Stimulated activated CD4-positive, alpha-beta T cell treated with anti-CD3 and anti-CD28 coated beads, TNF-alpha, amount 100 ng/mL, for 1 hour (primary cell): ENCODE results near the gene PCDHA5.
"Not testable (repeated sequence)": the region's sequence is repeated elsewhere in the genome, so short reads cannot be mapped to it uniquely, and the experiment has no call there.

Source experiments
- DNase-seq, 3 donors: peaks; one replicate each; pipeline ENCODE4 v3.0.0-alpha.2; 2020; ENCODE audit warnings: low read depth in 3 of 3, low spot score in 1 of 3

PCDHA5 gene

GRCh38 chr5:140822969-140823368 is 1.6 kb downstream of the PCDHA5 start:
- not testable (repeated sequence) for DNase-seq

DNA sequence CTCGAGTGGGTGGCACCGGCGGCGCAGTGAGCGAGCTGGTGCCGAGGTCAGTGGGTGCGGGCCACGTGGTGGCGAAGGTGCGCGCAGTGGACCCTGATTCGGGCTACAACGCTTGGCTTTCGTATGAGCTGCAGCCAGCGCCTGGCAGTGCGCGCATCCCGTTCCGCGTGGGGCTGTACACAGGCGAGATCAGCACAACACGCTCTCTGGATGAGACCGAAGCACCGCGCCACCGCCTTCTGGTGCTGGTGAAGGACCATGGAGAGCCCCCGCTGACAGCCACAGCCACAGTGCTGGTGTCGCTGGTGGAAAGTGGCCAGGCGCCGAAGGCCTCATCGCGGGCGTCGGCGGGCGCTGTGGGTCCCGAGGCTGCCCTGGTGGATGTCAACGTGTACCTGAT is 2.1 kb downstream of the PCDHA5 start:
- DNase-seq = no peak

- DNase-seq = no peak
Observed at GRCh38 chr5:140827704-140828361, 6.4 kb downstream of the PCDHA5 start, which contains the start of gene PCDHA6. Gene PCDHA6, plus strand, starts transcription at chr5:140827960. Its CDS starts 132 bp downstream, at chr5:140828092.

- no peak for DNase-seq
Observed at GRCh38 chr5:140828362-140828737, 6.9 kb downstream of the PCDHA5 start.

- not testable (repeated sequence) for DNase-seq
Observed at GRCh38 chr5:140829511-140830501, 8.4 kb downstream of the PCDHA5 start.

- DNase-seq = no peak
Observed at GRCh38 chr5:140833993-140834392, 12.6 kb downstream of the PCDHA5 start, which contains the start of gene PCDHA7. Gene PCDHA7, plus strand, starts transcription at chr5:140834269. Its CDS starts 115 bp downstream, at chr5:140834384.

- not testable (repeated sequence) for DNase-seq
Observed at GRCh38 chr5:140834439-140835008, 13.1 kb downstream of the PCDHA5 start.

DNA sequence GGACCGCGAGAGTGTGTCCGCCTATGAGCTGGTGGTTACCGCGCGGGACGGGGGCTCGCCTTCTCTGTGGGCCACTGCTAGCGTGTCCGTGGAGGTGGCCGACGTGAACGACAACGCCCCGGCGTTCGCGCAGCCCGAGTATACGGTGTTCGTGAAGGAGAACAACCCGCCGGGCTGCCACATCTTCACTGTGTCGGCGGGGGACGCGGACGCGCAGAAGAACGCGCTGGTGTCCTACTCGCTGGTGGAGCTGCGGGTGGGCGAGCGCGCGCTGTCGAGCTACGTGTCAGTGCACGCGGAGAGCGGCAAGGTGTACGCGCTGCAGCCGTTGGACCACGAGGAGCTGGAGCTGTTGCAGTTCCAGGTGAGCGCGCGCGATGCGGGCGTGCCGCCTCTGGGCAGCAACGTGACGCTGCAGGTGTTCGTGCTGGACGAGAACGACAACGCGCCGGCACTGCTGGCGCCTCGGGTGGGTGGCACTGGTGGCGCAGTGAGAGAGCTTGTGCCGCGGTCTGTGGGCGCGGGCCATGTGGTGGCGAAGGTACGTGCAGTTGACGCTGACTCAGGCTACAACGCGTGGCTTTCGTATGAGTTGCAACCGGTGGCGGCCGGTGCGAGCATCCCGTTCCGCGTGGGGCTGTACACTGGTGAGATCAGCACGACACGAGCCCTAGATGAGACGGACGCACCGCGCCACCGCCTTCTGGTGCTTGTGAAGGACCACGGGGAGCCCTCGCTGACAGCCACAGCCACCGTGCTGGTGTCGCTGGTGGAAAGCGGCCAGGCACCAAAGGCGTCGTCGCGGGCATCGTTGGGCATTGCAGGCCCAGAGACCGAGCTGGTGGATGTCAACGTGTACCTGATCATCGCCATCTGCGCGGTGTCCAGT is 14.5 kb downstream of the PCDHA5 start:
- DNase-seq = no peak

DNA sequence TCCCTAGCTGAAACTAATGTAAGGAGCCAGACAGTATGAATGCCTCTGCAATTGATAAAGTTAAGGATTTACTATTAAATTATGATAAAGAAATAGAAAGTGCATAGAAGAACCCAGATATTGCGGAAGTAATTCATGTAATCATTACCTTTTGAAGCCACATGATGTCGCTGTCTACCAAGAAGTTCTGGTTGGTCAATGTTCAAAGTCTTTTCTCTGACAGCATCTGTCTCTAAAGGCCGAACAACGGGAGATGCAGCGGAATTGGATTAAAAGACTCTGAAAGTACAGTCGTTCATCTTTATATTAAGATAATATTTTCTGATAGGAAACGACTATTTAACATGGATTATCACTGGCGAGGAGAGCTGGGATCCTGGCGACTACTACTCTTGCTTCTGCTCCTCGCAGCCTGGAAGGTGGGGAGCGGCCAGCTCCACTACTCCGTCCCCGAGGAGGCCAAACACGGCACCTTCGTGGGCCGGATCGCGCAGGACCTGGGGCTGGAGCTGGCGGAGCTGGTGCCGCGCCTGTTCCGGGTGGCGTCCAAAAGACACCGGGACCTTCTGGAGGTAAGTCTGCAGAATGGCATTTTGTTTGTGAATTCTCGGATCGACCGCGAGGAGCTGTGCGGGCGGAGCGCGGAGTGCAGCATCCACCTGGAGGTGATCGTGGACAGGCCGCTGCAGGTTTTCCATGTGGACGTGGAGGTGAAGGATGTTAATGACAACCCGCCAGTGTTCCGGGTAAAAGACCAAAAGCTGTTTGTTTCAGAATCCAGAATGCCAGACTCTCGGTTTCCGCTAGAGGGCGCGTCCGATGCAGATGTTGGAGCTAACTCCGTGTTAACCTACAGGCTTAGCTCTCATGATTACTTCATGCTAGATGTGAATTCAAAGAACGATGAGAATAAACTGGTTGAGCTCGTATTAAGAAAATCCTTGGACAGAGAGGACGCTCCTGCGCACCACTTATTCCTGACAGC is 19.9 kb downstream of the PCDHA5 start, which contains the start of gene PCDHA8:
TSS of gene PCDHA8 (plus strand) at position 210 of the 985 bp plus-strand sequence. CDS start at position 345, 135 bp downstream.
- no peak for DNase-seq

DNA sequence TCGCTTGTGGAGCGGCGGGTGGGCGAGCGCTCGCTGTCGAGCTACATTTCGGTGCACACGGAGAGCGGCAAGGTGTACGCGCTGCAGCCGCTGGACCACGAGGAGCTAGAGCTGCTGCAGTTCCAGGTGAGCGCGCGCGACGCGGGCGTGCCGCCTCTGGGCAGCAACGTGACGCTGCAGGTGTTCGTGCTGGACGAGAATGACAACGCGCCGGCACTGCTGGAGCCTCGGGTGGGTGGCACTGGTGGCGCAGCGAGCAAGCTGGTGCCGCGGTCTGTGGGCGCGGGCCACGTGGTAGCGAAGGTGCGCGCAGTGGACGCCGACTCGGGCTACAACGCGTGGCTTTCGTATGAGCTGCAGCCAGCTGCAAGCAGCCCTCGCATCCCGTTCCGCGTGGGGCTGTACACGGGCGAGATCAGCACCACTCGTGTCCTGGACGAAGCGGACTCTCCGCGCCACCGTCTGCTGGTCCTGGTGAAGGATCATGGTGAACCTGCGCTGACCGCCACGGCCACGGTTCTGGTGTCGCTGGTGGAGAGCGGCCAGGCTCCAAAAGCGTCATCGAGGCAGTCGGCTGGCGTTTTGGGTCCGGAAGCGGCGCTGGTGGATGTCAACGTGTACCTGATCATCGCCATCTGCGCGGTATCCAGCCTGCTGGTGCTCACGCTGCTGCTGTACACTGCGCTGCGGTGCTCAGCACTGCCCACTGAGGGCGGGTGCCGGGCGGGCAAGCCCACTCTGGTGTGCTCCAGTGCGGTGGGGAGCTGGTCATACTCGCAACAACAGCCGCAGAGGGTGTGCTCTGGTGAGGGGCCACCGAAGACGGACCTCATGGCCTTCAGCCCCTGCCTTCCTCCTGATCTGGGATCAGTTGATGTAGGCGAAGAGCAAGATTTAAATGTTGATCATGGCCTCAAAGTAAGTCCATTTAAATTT is 21.7 kb downstream of the PCDHA5 start:
- DNase-seq = no peak

DNA sequence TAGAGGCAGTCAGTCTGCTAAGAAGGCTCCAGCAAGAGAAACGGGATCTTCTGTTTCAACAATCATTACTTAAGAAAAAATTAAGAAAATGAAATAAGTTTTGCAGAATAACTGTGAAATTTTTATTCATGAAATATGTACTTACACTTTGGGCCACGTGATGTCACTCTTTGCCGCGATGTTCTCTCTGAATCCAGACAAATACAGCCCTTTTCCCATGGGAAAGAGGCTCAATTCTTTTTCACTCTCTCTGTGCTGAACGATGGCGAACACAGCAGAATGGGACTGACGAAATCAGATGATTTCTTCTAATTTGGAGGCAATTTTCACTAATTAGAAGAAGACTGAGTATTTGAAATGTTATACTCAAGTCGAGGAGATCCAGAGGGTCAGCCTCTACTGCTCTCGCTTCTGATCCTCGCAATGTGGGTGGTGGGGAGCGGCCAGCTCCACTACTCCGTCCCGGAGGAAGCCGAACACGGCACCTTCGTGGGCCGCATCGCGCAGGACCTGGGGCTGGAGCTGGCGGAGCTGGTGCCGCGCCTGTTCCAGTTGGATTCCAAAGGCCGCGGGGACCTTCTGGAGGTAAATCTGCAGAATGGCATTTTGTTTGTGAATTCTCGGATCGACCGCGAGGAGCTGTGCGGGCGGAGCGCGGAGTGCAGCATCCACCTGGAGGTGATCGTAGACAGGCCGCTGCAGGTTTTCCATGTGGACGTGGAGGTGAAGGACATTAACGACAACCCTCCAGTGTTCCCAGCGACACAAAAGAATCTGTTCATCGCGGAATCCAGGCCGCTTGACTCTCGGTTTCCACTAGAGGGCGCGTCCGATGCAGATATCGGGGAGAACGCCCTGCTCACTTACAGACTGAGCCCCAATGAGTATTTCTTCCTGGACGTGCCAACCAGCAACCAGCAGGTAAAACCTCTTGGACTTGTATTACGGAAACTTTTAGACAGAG is 27.0 kb downstream of the PCDHA5 start, which contains the start of gene PCDHA9:
TSS of gene PCDHA9 (plus strand) at position 244 of the 964 bp plus-strand sequence. CDS start at position 358, 114 bp downstream.
- not testable (repeated sequence) for DNase-seq

- not testable (repeated sequence) for DNase-seq
Observed at GRCh38 chr5:140849831-140850634, 28.6 kb downstream of the PCDHA5 start.

DNA sequence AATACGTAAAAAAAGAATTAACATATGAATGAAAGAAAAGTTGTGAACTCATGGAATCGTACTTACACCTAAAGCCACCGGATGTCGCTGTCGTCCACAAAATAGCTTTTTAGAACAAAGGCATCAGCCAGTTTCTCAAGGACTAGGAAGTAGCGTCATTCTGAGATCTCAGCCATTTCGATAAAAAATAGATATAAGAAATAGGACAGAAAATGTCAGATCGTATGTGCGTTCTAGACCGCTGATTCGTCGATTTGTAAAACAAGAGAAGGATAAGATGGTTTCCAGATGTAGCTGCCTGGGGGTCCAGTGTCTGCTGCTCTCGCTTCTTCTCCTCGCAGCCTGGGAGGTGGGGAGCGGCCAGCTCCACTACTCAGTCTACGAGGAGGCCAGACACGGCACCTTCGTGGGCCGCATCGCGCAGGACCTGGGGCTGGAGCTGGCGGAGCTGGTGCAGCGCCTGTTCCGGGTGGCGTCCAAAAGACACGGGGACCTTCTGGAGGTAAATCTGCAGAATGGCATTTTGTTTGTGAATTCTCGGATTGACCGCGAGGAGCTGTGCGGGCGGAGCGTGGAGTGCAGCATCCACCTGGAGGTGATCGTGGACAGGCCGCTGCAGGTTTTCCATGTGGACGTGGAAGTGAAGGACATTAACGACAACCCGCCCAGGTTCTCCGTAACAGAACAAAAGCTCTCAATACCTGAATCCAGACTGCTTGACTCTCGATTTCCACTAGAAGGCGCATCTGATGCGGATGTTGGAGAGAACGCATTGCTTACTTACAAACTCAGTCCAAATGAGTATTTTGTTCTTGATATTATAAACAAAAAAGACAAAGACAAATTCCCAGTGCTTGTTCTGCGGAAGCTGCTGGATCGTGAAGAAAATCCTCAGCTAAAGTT is 34.6 kb downstream of the PCDHA5 start, which contains the start of gene PCDHA10:
TSS of gene PCDHA10 (plus strand) at position 126 of the 903 bp plus-strand sequence. CDS start at position 278, 152 bp downstream.
- no peak for DNase-seq

- DNase-seq = no peak
Observed at GRCh38 chr5:140857177-140857986, 36.0 kb downstream of the PCDHA5 start.
